ENCODE data around the gene INO80D. TPM values are rescaled to one million over a fixed set of nuclear protein-coding genes. Genes with fewer than 3 reads are reported as not detected.

The INO80D gene
- total and polyA plus RNA-seq, 3 donors from 2014 or later, result 5.3 to 31.6 (median 28.2) TPM

- TF ChIP-seq POLR2A (IDR thresholded peaks at IDR 0.05) (no peak), CTCF (IDR thresholded peaks at IDR 0.05) (no peak)
- H3K9me3 ChIP-seq, result no peaks in the 10 kb centered on the region
- no peaks in the 10 kb centered on the region for H3K27me3 ChIP-seq
- H3K4me1 ChIP-seq, result no peaks in the 10 kb centered on the region
- H3K36me3 ChIP-seq (ENCODE audit: low read depth, missing control alignments), result no peaks in the 10 kb centered on the region
- intact Hi-C loops (cut with DNase I; ENCODE audit: low total_unique reads), result no loop called here
- WGBS, 2 donors, result 65 to 68% methylated on average over 5 of the region's 5 CpGs
- H3K27ac ChIP-seq, result no peak overlapping the region
- no peak overlapping the region for H3K4me3 ChIP-seq
- no peak for DNase-seq
Observed at GRCh38 chr2:205975082-205975949, 110.7 kb downstream of the INO80D start.

- no peak for TF ChIP-seq CTCF (IDR thresholded peaks at IDR 0.05)
- no peak for TF ChIP-seq POLR2A (IDR thresholded peaks at IDR 0.05)
- Histone ChIP-seq H3K36me3 (ENCODE audit: low read depth, missing control alignments) (no peaks in the 10 kb centered on the region), H3K27me3 (no peaks in the 10 kb centered on the region), H3K4me1 (no peaks in the 10 kb centered on the region), H3K9me3 (no peaks in the 10 kb centered on the region), H3K27ac (no peak overlapping the region), H3K4me3 (no peak overlapping the region)
- WGBS, 2 donors, result 90 to 100% methylated on average over 1 of the region's 1 CpG
- intact Hi-C loops (cut with DNase I; ENCODE audit: low total_unique reads), result no loop called here
- no peak for DNase-seq
Observed at GRCh38 chr2:205972113-205972512, 113.9 kb downstream of the INO80D start.

- no peak overlapping the region for H3K4me3 ChIP-seq
- intact Hi-C loops (cut with DNase I; ENCODE audit: low total_unique reads), result no loop called here
- H3K27ac ChIP-seq, result no peak overlapping the region
- no peaks in the 10 kb centered on the region for H3K9me3 ChIP-seq
- TF ChIP-seq CTCF (IDR thresholded peaks at IDR 0.05), result no peak
- TF ChIP-seq POLR2A (IDR thresholded peaks at IDR 0.05), result no peak
- no peaks in the 10 kb centered on the region for H3K27me3 ChIP-seq
- no peaks in the 10 kb centered on the region for H3K36me3 ChIP-seq (ENCODE audit: low read depth, missing control alignments)
- WGBS, 2 donors, result 78 to 80% methylated on average over 5 of the region's 5 CpGs
- no peak for DNase-seq
- H3K4me1 ChIP-seq, result no peaks in the 10 kb centered on the region
Observed at GRCh38 chr2:205970348-205970747, 115.6 kb downstream of the INO80D start.

GRCh38 chr2:205969584-205969983 lies 116.4 kb downstream of the INO80D start:
- WGBS, 2 donors, result 94 to 100% methylated on average over 2 to 4 of the region's 4 CpGs
- no peak for TF ChIP-seq CTCF (IDR thresholded peaks at IDR 0.05)
- no peak for TF ChIP-seq POLR2A (IDR thresholded peaks at IDR 0.05)
- Histone ChIP-seq H3K36me3 (ENCODE audit: low read depth, missing control alignments) (no peaks in the 10 kb centered on the region), H3K9me3 (no peaks in the 10 kb centered on the region), H3K4me3 (no peak overlapping the region), H3K27me3 (no peaks in the 10 kb centered on the region), H3K27ac (no peak overlapping the region), H3K4me1 (no peaks in the 10 kb centered on the region)
- intact Hi-C loops (cut with DNase I; ENCODE audit: low total_unique reads), result no loop called here
- DNase-seq, result no peak

Measured in testis (tissue), 3 donors.